H9 (cell line): Measurements from ENCODE around the gene TRIM73. TPM values are rescaled to one million over a fixed set of nuclear protein-coding genes. Genes with fewer than 3 reads are reported as not detected.
"Not testable (repeated sequence)": the region's sequence is repeated elsewhere in the genome, so short reads cannot be mapped to it uniquely, and the experiment has no call there.

Experiments used
- DNase-seq: peaks from one replicate; pipeline ENCODE4 v3.0.0-alpha.2; 2017
- H2AFZ ChIP-seq: one replicate; pipeline ENCODE4 v1.6.1; 2013; ENCODE audit warnings: mild to moderate bottlenecking, low read length, control low read depth, moderate library complexity
- H2AK5ac ChIP-seq: 2 replicates; pipeline ENCODE4 v1.6.1; 2013; ENCODE audit warnings: low read length, control low read depth, mixed read lengths; ENCODE audit not compliant: insufficient read length
- H2BK120ac ChIP-seq: one replicate; pipeline ENCODE4 v1.6.1; 2013; ENCODE audit warnings: low read depth, mild to moderate bottlenecking, low read length, control low read depth, inconsistent platforms; ENCODE audit not compliant: poor library complexity, severe bottlenecking
- H2BK12ac ChIP-seq: 2 replicates; pipeline ENCODE4 v1.6.1; 2013; ENCODE audit warnings: low read length, control low read depth, mixed read lengths, low read depth; ENCODE audit not compliant: insufficient read length
- H2BK15ac ChIP-seq: 2 replicates; pipeline ENCODE4 v1.6.1; 2013; ENCODE audit warnings: low read depth, low read length, control low read depth
- H2BK20ac ChIP-seq: one replicate; pipeline ENCODE4 v1.6.1; 2013; ENCODE audit warnings: low read depth, mild to moderate bottlenecking, low read length, control low read depth, inconsistent platforms; ENCODE audit not compliant: poor library complexity, severe bottlenecking
- H2BK5ac ChIP-seq: 2 replicates; pipeline ENCODE4 v1.6.1; 2013; ENCODE audit warnings: low read length, control low read depth, mixed read lengths; ENCODE audit not compliant: insufficient read length
- H3K14ac ChIP-seq: 2 replicates; pipeline ENCODE4 v1.6.1; 2013; ENCODE audit warnings: low read length, control low read depth; ENCODE audit not compliant: insufficient read depth
- H3K18ac ChIP-seq: 2 replicates; pipeline ENCODE4 v1.6.1; 2013; ENCODE audit warnings: low read depth, mild to moderate bottlenecking, mixed read lengths, low read length, control low read depth; ENCODE audit not compliant: insufficient read length
- H3K23ac ChIP-seq: 2 replicates; pipeline ENCODE4 v1.6.1; 2013; ENCODE audit warnings: low read length, control low read depth, mixed read lengths, low read depth; ENCODE audit not compliant: insufficient read length
- H3K23me2 ChIP-seq: 2 replicates; pipeline ENCODE4 v1.6.1; 2013; ENCODE audit warnings: low read depth, mild to moderate bottlenecking, mixed read lengths, low read length, control low read depth; ENCODE audit not compliant: insufficient read length, poor library complexity, severe bottlenecking
- H3K27ac ChIP-seq: 2 replicates; pipeline ENCODE4 v1.5.1; 2013; ENCODE audit warnings: low read length, control low read depth, mixed read lengths, low read depth; ENCODE audit not compliant: insufficient read length
- H3K27me3 ChIP-seq: 2 replicates; pipeline ENCODE4 v1.6.1; 2013; ENCODE audit warnings: low read length, control low read depth, inconsistent platforms; ENCODE audit not compliant: insufficient read depth
- H3K4ac ChIP-seq: 2 replicates; pipeline ENCODE4 v1.6.1; 2013; ENCODE audit warnings: low read depth, mild to moderate bottlenecking, control low read depth, inconsistent platforms, low read length, moderate library complexity
- H3K4me1 ChIP-seq: 2 replicates; pipeline ENCODE4 v1.6.1; 2013; ENCODE audit warnings: low read length, control low read depth, inconsistent platforms; ENCODE audit not compliant: insufficient read depth
- H3K4me2 ChIP-seq: 2 replicates; pipeline ENCODE4 v1.6.1; 2013; ENCODE audit warnings: low read length, control low read depth, mixed read lengths; ENCODE audit not compliant: insufficient read length, insufficient read depth
- H3K56ac ChIP-seq: 2 replicates; pipeline ENCODE4 v1.6.1; 2013; ENCODE audit warnings: low read depth, mild to moderate bottlenecking, mixed read lengths, low read length, control low read depth; ENCODE audit not compliant: insufficient read length
- H3K79me1 ChIP-seq: 2 replicates; pipeline ENCODE4 v1.6.1; 2013; ENCODE audit warnings: low read depth, mild to moderate bottlenecking, moderate library complexity, low read length, control low read depth, inconsistent platforms; ENCODE audit not compliant: insufficient read depth, poor library complexity, severe bottlenecking
- H3K79me2 ChIP-seq: 2 replicates; pipeline ENCODE4 v1.6.1; 2013; ENCODE audit warnings: low read length, control low read depth, inconsistent platforms; ENCODE audit not compliant: insufficient read depth
- H3K9ac ChIP-seq: 2 replicates; pipeline ENCODE4 v1.6.1; 2013; ENCODE audit warnings: low read length, control low read depth, mixed read lengths; ENCODE audit not compliant: insufficient read length; ENCODE audit errors: extremely low read depth
- H3K9me3 ChIP-seq: one replicate; pipeline ENCODE4 v1.6.1; 2013; ENCODE audit warnings: low read depth, low read length, inconsistent platforms; ENCODE audit not compliant: control insufficient read depth
- H3T11ph ChIP-seq: one replicate; pipeline ENCODE4 v1.6.1; 2013; ENCODE audit warnings: mild to moderate bottlenecking, low read length, control low read depth, inconsistent platforms
- H4K20me1 ChIP-seq: one replicate; pipeline ENCODE4 v1.6.1; 2013; ENCODE audit not compliant: control insufficient read depth, insufficient read length, insufficient read depth
- H4K5ac ChIP-seq: 2 replicates; pipeline ENCODE4 v1.6.1; 2013; ENCODE audit warnings: low read depth, mild to moderate bottlenecking, mixed read lengths, low read length, control low read depth; ENCODE audit not compliant: insufficient read length
- H4K8ac ChIP-seq: replicated peaks from 2 replicates; pipeline ENCODE4 v1.6.1; 2013; ENCODE audit warnings: low read length, control low read depth, mixed read lengths, low read depth; ENCODE audit not compliant: insufficient read length
- H4K91ac ChIP-seq: 2 replicates; pipeline ENCODE4 v1.6.1; 2013; ENCODE audit warnings: low read depth, mild to moderate bottlenecking, moderate library complexity, mixed read lengths, low read length, control low read depth; ENCODE audit not compliant: insufficient read length
- H3K27ac Mint-ChIP-seq, 3 experiments: 2 replicates in 2 of 3; 3 replicates in 1 of 3; pipeline ENCODE4 v1.8.0; 2020 to 2021; ENCODE audit warnings: mixed read lengths in 3 of 3, mild to moderate bottlenecking in 1 of 3, moderate library complexity in 1 of 3
- H3K27me3 Mint-ChIP-seq: 2 replicates; pipeline ENCODE4 v1.8.0; 2021; ENCODE audit warnings: low read depth, mild to moderate bottlenecking, moderate library complexity, mixed read lengths
- H3K36me3 Mint-ChIP-seq, 3 experiments: 2 replicates in 2 of 3; 3 replicates in 1 of 3; pipeline ENCODE4 v1.8.0; 2020 to 2021; ENCODE audit warnings: low read depth in 3 of 3, mixed read lengths in 3 of 3; ENCODE audit not compliant: insufficient read depth in 1 of 3
- H3K4me1 Mint-ChIP-seq, 2 experiments: 2 replicates each; pipeline ENCODE4 v1.8.0; 2020; ENCODE audit warnings: mixed read lengths in 2 of 2
- H3K4me3 Mint-ChIP-seq, 2 experiments: 2 replicates in 1 of 2; 3 replicates in 1 of 2; pipeline ENCODE4 v1.8.0; 2020 to 2021; ENCODE audit warnings: mild to moderate bottlenecking in 2 of 2, mixed read lengths in 2 of 2, moderate library complexity in 1 of 2
- H3K9me3 Mint-ChIP-seq, 2 experiments: 2 replicates in 1 of 2; 3 replicates in 1 of 2; pipeline ENCODE4 v1.8.0; 2020; ENCODE audit warnings: mild to moderate bottlenecking in 2 of 2, mixed read lengths in 2 of 2, moderate library complexity in 1 of 2
- WGBS: extraction: QIAGEN DNeasy Blood & Tissue Kit; methylation state at CpG from one replicate; pipeline ENCODE4 v1.1.7; 2013; ENCODE audit warnings: missing lambda C conversion rate, low lambda C conversion rate, mixed read lengths; ENCODE audit not compliant: insufficient read length; ENCODE audit errors: extremely low coverage; 5-methylcytosine and 5-hydroxymethylcytosine counted together
- total RNA-seq: library from RNA; stranded (reverse); gene quantifications from 2 replicates; pipeline ENCODE4 v1.2.1, GENCODE V29; 2021

TRIM73 gene
- total RNA-seq, 1 experiment from 2014 or later = 2.9 TPM

GRCh38 chr7:75367313-75367712 is 28.1 kb upstream of the TRIM73 start:
- H3K4ac ChIP-seq, H3K23ac ChIP-seq, H4K5ac ChIP-seq, H3K9me3 Mint-ChIP-seq, H2BK120ac ChIP-seq, H3K79me2 ChIP-seq, H3K14ac ChIP-seq, H3K9me3 ChIP-seq, H4K8ac ChIP-seq, H4K20me1 ChIP-seq, H2AFZ ChIP-seq, H3K4me1 Mint-ChIP-seq, H2BK15ac ChIP-seq, H3K27me3 ChIP-seq, H3K4me2 ChIP-seq, H3K4me3 Mint-ChIP-seq, H4K91ac ChIP-seq, H2BK20ac ChIP-seq, H3K79me1 ChIP-seq, H3K4me1 ChIP-seq, H3K36me3 Mint-ChIP-seq, H3K27ac ChIP-seq, DNase-seq, H2BK12ac ChIP-seq, H3K18ac ChIP-seq, H3K27me3 Mint-ChIP-seq, H3T11ph ChIP-seq, H3K9ac ChIP-seq, H3K27ac Mint-ChIP-seq, H3K23me2 ChIP-seq, H2BK5ac ChIP-seq, H2AK5ac ChIP-seq, H3K56ac ChIP-seq: not testable (repeated sequence)
- WGBS = no CpG with 5 or more reads among the region's 9 CpGs

GRCh38 chr7:75374144-75374518 is 21.3 kb upstream of the TRIM73 start:
- H2BK120ac ChIP-seq, H3K79me1 ChIP-seq, DNase-seq, H3K18ac ChIP-seq, H3K9me3 ChIP-seq, H2AK5ac ChIP-seq, H3T11ph ChIP-seq, H4K20me1 ChIP-seq, H2BK15ac ChIP-seq, H3K14ac ChIP-seq, H4K91ac ChIP-seq, H3K23me2 ChIP-seq, H3K36me3 Mint-ChIP-seq, H3K4me3 Mint-ChIP-seq, H4K5ac ChIP-seq, H3K27ac ChIP-seq, H3K56ac ChIP-seq, H3K27me3 Mint-ChIP-seq, H3K4me1 Mint-ChIP-seq, H2BK12ac ChIP-seq, H3K4me2 ChIP-seq, H3K4ac ChIP-seq, H3K27me3 ChIP-seq, H2BK5ac ChIP-seq, H3K23ac ChIP-seq, H3K9ac ChIP-seq, H3K27ac Mint-ChIP-seq, H3K4me1 ChIP-seq, H2AFZ ChIP-seq, H4K8ac ChIP-seq, H3K79me2 ChIP-seq, H2BK20ac ChIP-seq, H3K9me3 Mint-ChIP-seq: not testable (repeated sequence)
- WGBS = no CpG with 5 or more reads among the region's 4 CpGs
